SU-DHL-6 (cell line): ENCODE results near the gene HEY2.
"Not testable (repeated sequence)": the region's sequence is repeated elsewhere in the genome, so short reads cannot be mapped to it uniquely, and the experiment has no call there.

ENCODE experiments used
- H2AFZ ChIP-seq: fragments of 200-600 bp; sonication (generic); 2 replicates; pipeline ENCODE4 v1.6.1; 2014; ENCODE audit warnings: low read depth, mild to moderate bottlenecking, moderate library complexity, mixed read lengths, antibody characterized with exemption, low read length; ENCODE audit not compliant: severe bottlenecking
- H3F3A ChIP-seq: fragments of 200-600 bp; shearing (Covaris generic); 2 replicates; pipeline ENCODE4 v1.6.0; 2016; ENCODE audit warnings: antibody characterized with exemption, mild to moderate bottlenecking; ENCODE audit not compliant: insufficient read depth
- H3K27ac ChIP-seq: fragments of 200-600 bp; sonication (generic); 2 replicates; pipeline ENCODE4 v1.5.1; 2016; ENCODE audit warnings: low read depth, mild to moderate bottlenecking, low read length, moderate library complexity, mixed read lengths
- H3K27me3 ChIP-seq: fragments of 200-600 bp; sonication (generic), shearing (Covaris generic); 2 replicates; pipeline ENCODE4 v1.6.0; 2014; ENCODE audit warnings: mild to moderate bottlenecking, low read length
- H3K36me3 ChIP-seq: fragments of 200-600 bp; sonication (generic); 2 replicates; pipeline ENCODE4 v1.6.1; 2014; ENCODE audit warnings: mild to moderate bottlenecking, low read length, mixed read lengths
- H3K4me2 ChIP-seq: fragments of 300-600, 200-600 bp; shearing (Covaris generic), sonication (generic); 2 replicates; pipeline ENCODE4 v1.6.0; 2014; ENCODE audit warnings: low read length, low read depth, mild to moderate bottlenecking; ENCODE audit not compliant: poor library complexity, severe bottlenecking
- H3K4me3 ChIP-seq: fragments of 200-600 bp; sonication (generic); 2 replicates; pipeline ENCODE4 v1.5.1; 2014; ENCODE audit warnings: antibody characterized with exemption, low read length, mild to moderate bottlenecking, mixed read lengths; ENCODE audit not compliant: insufficient read depth, poor library complexity, severe bottlenecking
- H3K79me2 ChIP-seq: fragments of 200-600 bp; sonication (generic); 2 replicates; pipeline ENCODE4 v1.6.1; 2014; ENCODE audit warnings: mild to moderate bottlenecking, low read length, moderate library complexity; ENCODE audit not compliant: insufficient read depth
- H3K9ac ChIP-seq: fragments of 200-600 bp; sonication (generic); 2 replicates; pipeline ENCODE4 v1.7.0; 2014; ENCODE audit warnings: mild to moderate bottlenecking, low read length
- H3K9me2 ChIP-seq: fragments of 200-600 bp; sonication (generic); replicated peaks from 2 replicates; pipeline ENCODE4 v1.6.1; 2014; ENCODE audit warnings: low read length; ENCODE audit not compliant: insufficient read depth
- H3K9me3 ChIP-seq: fragments of 200-600 bp; sonication (generic); 2 replicates; pipeline ENCODE4 v1.6.1; 2014; ENCODE audit warnings: low read length, mixed read lengths; ENCODE audit not compliant: insufficient read depth
- H4K20me1 ChIP-seq: fragments of 200-600 bp; sonication (generic); 2 replicates; pipeline ENCODE4 v1.6.1; 2014; ENCODE audit warnings: low read depth, mild to moderate bottlenecking, antibody characterized with exemption, low read length, moderate library complexity, mixed read lengths
- EZH2phosphoT487 ChIP-seq: fragments of 200-600 bp; sonication (generic), shearing (Covaris generic); conservative IDR thresholded peaks from 2 replicates; pipeline ENCODE4 v1.6.1; 2018; ENCODE audit warnings: mild to moderate bottlenecking, antibody characterized with exemption, low read length, moderate library complexity, mixed read lengths
- TF ChIP-seq, protein P1 (sequence below): fragments of 200-600 bp; sonication (generic); IDR thresholded peaks from one replicate; pipeline ENCODE4 v1.5.1; 2017; ENCODE audit warnings: antibody characterized with exemption, mild to moderate bottlenecking, low read length, moderate library complexity; ENCODE audit not compliant: insufficient read depth, poor library complexity, severe bottlenecking

The HEY2 gene

GRCh38 chr6:125749173-125749864, at the start of gene HEY2:
Gene HEY2 (plus strand): TSS chr6:125749632. CDS start chr6:125749777, 145 bp downstream.
- Histone ChIP-seq H4K20me1 (no peaks in the 10 kb centered on the region), H3K9me2 (no peaks in the 10 kb centered on the region), H3K9me3 (no peaks in the 10 kb centered on the region), H3K36me3 (no peaks in the 10 kb centered on the region), H3K27me3 (no peaks in the 10 kb centered on the region), H3K27ac (no peak within 1 kb of the TSS), H3K4me3 (peak within 1 kb of the TSS; percentile 70), H2AFZ (peak within 1 kb of the TSS; percentile 86), H3F3A (peaks cover 26% of the 10 kb centered on the region), H3K9ac (peak within 1 kb of the TSS; percentile 63), H3K4me2 (peak within 1 kb of the TSS; percentile 93), H3K79me2 (no peaks in the 10 kb centered on the region)
- TF ChIP-seq EZH2phosphoT487, result no peak
- TF ChIP-seq, protein P1, sequence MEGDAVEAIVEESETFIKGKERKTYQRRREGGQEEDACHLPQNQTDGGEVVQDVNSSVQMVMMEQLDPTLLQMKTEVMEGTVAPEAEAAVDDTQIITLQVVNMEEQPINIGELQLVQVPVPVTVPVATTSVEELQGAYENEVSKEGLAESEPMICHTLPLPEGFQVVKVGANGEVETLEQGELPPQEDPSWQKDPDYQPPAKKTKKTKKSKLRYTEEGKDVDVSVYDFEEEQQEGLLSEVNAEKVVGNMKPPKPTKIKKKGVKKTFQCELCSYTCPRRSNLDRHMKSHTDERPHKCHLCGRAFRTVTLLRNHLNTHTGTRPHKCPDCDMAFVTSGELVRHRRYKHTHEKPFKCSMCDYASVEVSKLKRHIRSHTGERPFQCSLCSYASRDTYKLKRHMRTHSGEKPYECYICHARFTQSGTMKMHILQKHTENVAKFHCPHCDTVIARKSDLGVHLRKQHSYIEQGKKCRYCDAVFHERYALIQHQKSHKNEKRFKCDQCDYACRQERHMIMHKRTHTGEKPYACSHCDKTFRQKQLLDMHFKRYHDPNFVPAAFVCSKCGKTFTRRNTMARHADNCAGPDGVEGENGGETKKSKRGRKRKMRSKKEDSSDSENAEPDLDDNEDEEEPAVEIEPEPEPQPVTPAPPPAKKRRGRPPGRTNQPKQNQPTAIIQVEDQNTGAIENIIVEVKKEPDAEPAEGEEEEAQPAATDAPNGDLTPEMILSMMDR, result no peak

- H4K20me1 ChIP-seq, result no peaks in the 10 kb centered on the region
- no peak overlapping the region for H3K27ac ChIP-seq
- H3K4me2 ChIP-seq, result no peak overlapping the region
- H3K4me3 ChIP-seq, result no peak overlapping the region
- H3K79me2 ChIP-seq, result no peaks in the 10 kb centered on the region
- H3F3A ChIP-seq, result no peaks in the 10 kb centered on the region
- no peak overlapping the region for H2AFZ ChIP-seq
- no peak for TF ChIP-seq EZH2phosphoT487
- TF ChIP-seq, protein P1, result no peak
- H3K9me3 ChIP-seq, result no peaks in the 10 kb centered on the region
- H3K27me3 ChIP-seq, result no peaks in the 10 kb centered on the region
- no peak overlapping the region for H3K9ac ChIP-seq
- no peaks in the 10 kb centered on the region for H3K36me3 ChIP-seq
- no peaks in the 10 kb centered on the region for H3K9me2 ChIP-seq
Observed at GRCh38 chr6:125700581-125701353, 48.7 kb upstream of the HEY2 start.

- Histone ChIP-seq H3K79me2 (no peaks in the 10 kb centered on the region), H3K4me3 (no peak overlapping the region), H2AFZ (no peak overlapping the region), H3F3A (no peaks in the 10 kb centered on the region), H4K20me1 (no peaks in the 10 kb centered on the region), H3K4me2 (no peak overlapping the region), H3K27ac (no peak overlapping the region), H3K9me3 (no peaks in the 10 kb centered on the region), H3K27me3 (no peaks in the 10 kb centered on the region), H3K36me3 (no peaks in the 10 kb centered on the region), H3K9ac (no peak overlapping the region), H3K9me2 (no peaks in the 10 kb centered on the region)
- TF ChIP-seq, protein P1, result no peak
- no peak for TF ChIP-seq EZH2phosphoT487
Observed at GRCh38 chr6:125701354-125701668, 48.1 kb upstream of the HEY2 start.

DNA sequence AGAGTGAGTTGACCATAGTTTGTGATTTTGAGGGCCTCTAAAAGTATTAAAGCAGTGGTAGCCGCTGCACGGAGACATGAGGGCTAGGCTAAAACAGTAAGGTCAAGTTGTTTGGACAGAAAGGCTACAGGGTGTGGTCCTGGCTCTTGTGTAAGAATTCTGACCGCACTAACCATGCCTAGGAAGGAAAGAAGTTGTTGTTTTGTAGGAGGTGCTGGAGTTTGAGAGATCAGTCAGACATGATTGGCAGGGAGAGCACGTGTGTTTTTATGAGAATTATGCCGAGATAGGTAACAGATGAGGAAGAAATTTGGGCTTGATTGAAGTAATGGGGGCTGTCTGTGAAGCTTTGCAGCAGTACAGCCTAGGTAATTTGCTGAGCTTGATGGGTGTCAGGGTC, 45.5 kb upstream of the HEY2 start:
- not testable (repeated sequence) for H3K27me3 ChIP-seq, H3F3A ChIP-seq, H3K9ac ChIP-seq, H3K9me2 ChIP-seq, H3K27ac ChIP-seq, H3K4me3 ChIP-seq, H4K20me1 ChIP-seq, H3K4me2 ChIP-seq, H2AFZ ChIP-seq, H3K36me3 ChIP-seq, H3K79me2 ChIP-seq, H3K9me3 ChIP-seq
